HepG2 (cell line): ENCODE measurements around the gene ASL. TPM values are rescaled to one million over a fixed set of nuclear protein-coding genes. Genes with fewer than 3 reads are reported as not detected.

Source experiments
- ATAC-seq: fragments of 200-7000 bp; cut with Tn5 transposase; 3 replicates; pipeline ENCODE4 v1.9.1; 2020; ENCODE audit warnings: mild to moderate bottlenecking, moderate library complexity
- BruUV-seq: library from RNA; stranded (reverse); fragments of 400-500 nt; replicated peaks from 2 replicates; lab custom pipeline; 2021; lab: Mats Ljungman, UMichigan
- CTCF ChIA-PET: fragments of 300-600 bp; formaldehyde crosslinking; extraction: SDS; loops from one replicate; lab custom pipeline; 2021; ENCODE audit warnings: low total read pairs, inconsistent platforms, low intra/inter-chr PET ratio; lab: Yijun Ruan, JAX
- POLR2A ChIA-PET: fragments of 350-600 bp; sonication (Branson Sonifier 250); formaldehyde crosslinking; loops from one replicate; lab custom pipeline; 2020; ENCODE audit warnings: antibody characterized with exemption, inconsistent platforms; lab: Yijun Ruan, JAX
- DNase-seq: peaks from one replicate; pipeline ENCODE4 v3.0.0-alpha.2; 2015; ENCODE audit warnings: low spot score
- FAIRE-seq: peaks from 3 replicates; lab custom pipeline; 2011; peaks lifted over from hg19 to GRCh38; lab: Jason Lieb, UNC
- H2AFZ ChIP-seq: one replicate; pipeline ENCODE4 v1.6.1; 2011; ENCODE audit warnings: low read length, inconsistent platforms
- H3K27ac ChIP-seq: fragments of 300-600 bp; 3 replicates; pipeline ENCODE4 v1.8.0; 2011; ENCODE audit warnings: mixed run types, mild to moderate bottlenecking, mixed read lengths, low read length, inconsistent platforms; ENCODE audit not compliant: insufficient read depth; ENCODE audit errors: extremely low read length
- H3K27me3 ChIP-seq, 2 experiments: fragments of 200-600 bp in 1 of 2; 2 replicates in 1 of 2; 3 replicates in 1 of 2; pipeline versions ENCODE4 v1.6.0 to v1.8.0; 2011; ENCODE audit warnings: low read length in 2 of 2, mild to moderate bottlenecking in 2 of 2, moderate library complexity in 2 of 2, inconsistent platforms in 1 of 2; ENCODE audit not compliant: insufficient read depth in 2 of 2, control insufficient read depth in 1 of 2
- H3K36me3 ChIP-seq, 2 experiments: fragments of 200-600 bp in 1 of 2; replicated peaks in 1 of 2; 2 replicates in 1 of 2; 3 replicates in 1 of 2; pipeline versions ENCODE4 v1.5.1 to v1.8.0; 2011; ENCODE audit warnings: low read length in 2 of 2, inconsistent platforms in 1 of 2; ENCODE audit not compliant: insufficient read depth in 2 of 2, control insufficient read depth in 1 of 2
- H3K4me1 ChIP-seq: 2 replicates; pipeline ENCODE4 v1.5.1; 2012; ENCODE audit warnings: low read length, inconsistent platforms; ENCODE audit not compliant: insufficient read depth
- H3K4me2 ChIP-seq: 2 replicates; pipeline ENCODE4 v1.6.0; 2011; ENCODE audit warnings: low read depth, low read length, inconsistent platforms
- H3K4me3 ChIP-seq, 3 experiments: fragments of 200-600 bp in 1 of 3; sonication (generic), shearing (Covaris generic) in 1 of 3; replicated peaks in 1 of 3; 2 replicates each; pipeline ENCODE4 v1.5.1; 2011 to 2016; ENCODE audit warnings: low read length in 3 of 3, inconsistent platforms in 2 of 3, low read depth in 2 of 3, mild to moderate bottlenecking in 2 of 3, control low read depth in 1 of 3, mixed read lengths in 1 of 3; ENCODE audit not compliant: insufficient read depth in 1 of 3
- H3K79me2 ChIP-seq: one replicate; pipeline ENCODE4 v1.6.1; 2011; ENCODE audit warnings: low read length, inconsistent platforms; ENCODE audit not compliant: insufficient read depth
- H3K9ac ChIP-seq: 2 replicates; pipeline ENCODE4 v1.6.0; 2011; ENCODE audit warnings: mild to moderate bottlenecking, low read depth, low read length, inconsistent platforms; ENCODE audit not compliant: insufficient read depth
- H3K9me3 ChIP-seq: 2 replicates; pipeline ENCODE4 v1.5.1; 2012; ENCODE audit warnings: mild to moderate bottlenecking, low read length
- H4K20me1 ChIP-seq: 2 replicates; pipeline ENCODE4 v1.6.0; 2011; ENCODE audit warnings: inconsistent platforms, mild to moderate bottlenecking, low read length, moderate library complexity; ENCODE audit not compliant: insufficient read depth
- ARID5B ChIP-seq: IDR thresholded peaks from 2 replicates; pipeline ENCODE4 v1.4.0; 2020; ENCODE audit warnings: mild to moderate bottlenecking, missing genetic modification reagents
- BCLAF1 ChIP-seq: fragments of 450-650 bp; IDR thresholded peaks from 2 replicates; pipeline ENCODE4 v1.6.1; 2017; ENCODE audit warnings: mild to moderate bottlenecking
- DRAP1 ChIP-seq: IDR thresholded peaks from 2 replicates; pipeline ENCODE4 v1.6.1; 2016; ENCODE audit warnings: missing genetic modification reagents, missing compliant biosample characterization
- MXI1 ChIP-seq: IDR thresholded peaks from 3 replicates; pipeline ENCODE4 v1.6.1; 2012; ENCODE audit warnings: low read depth, low read length, inconsistent platforms, borderline replicate concordance
- NBN ChIP-seq: fragments of 450-650 bp; conservative IDR thresholded peaks from 2 replicates; pipeline ENCODE4 v1.6.1; 2017
- NKX3-1 ChIP-seq: sonication (generic); formaldehyde crosslinking; IDR thresholded peaks from 2 replicates; pipeline ENCODE4 v1.5.0; 2020; ENCODE audit warnings: missing genetic modification reagents
- POLR2AphosphoS2 ChIP-seq: IDR thresholded peaks from 2 replicates; pipeline ENCODE4 v1.6.1; 2011; ENCODE audit warnings: low read depth, low read length, improper control_type of control experiment
- REST ChIP-seq, 2 experiments: IDR thresholded peaks; 2 replicates each; pipeline ENCODE4 v1.6.1; 2011 to 2012; ENCODE audit warnings: low read length in 2 of 2, borderline replicate concordance in 1 of 2, low read depth in 1 of 2, mild to moderate bottlenecking in 1 of 2, moderate library complexity in 1 of 2
- SOX5 ChIP-seq: IDR thresholded peaks from 2 replicates; pipeline ENCODE4 v1.6.1; 2016; ENCODE audit warnings: borderline replicate concordance
- TOPORS ChIP-seq: sonication (generic); formaldehyde crosslinking; IDR thresholded peaks from 2 replicates; pipeline ENCODE4 v1.8.0; 2023; ENCODE audit warnings: mild to moderate bottlenecking, missing genetic modification reagents
- ZC3H4 ChIP-seq: sonication (generic); formaldehyde crosslinking; IDR thresholded peaks from 2 replicates; pipeline ENCODE4 v1.4.0; 2020; ENCODE audit warnings: missing genetic modification reagents, borderline replicate concordance
- ZFY ChIP-seq: sonication (generic); formaldehyde crosslinking; IDR thresholded peaks from 2 replicates; pipeline ENCODE4 v1.4.0; 2020; ENCODE audit warnings: missing genetic modification reagents
- ZNF317 ChIP-seq: sonication (generic); formaldehyde crosslinking; IDR thresholded peaks from 2 replicates; pipeline ENCODE4 v1.5.0; 2020; ENCODE audit warnings: mild to moderate bottlenecking, missing genetic modification reagents
- ZNF747 ChIP-seq: sonication (generic); formaldehyde crosslinking; IDR thresholded peaks from 2 replicates; pipeline ENCODE4 v1.8.1; 2023; ENCODE audit warnings: missing genetic modification reagents, mild to moderate bottlenecking, borderline replicate concordance
- ZSCAN22 ChIP-seq: sonication (generic); formaldehyde crosslinking; IDR thresholded peaks from 2 replicates; pipeline ENCODE4 v1.4.0; 2020; ENCODE audit warnings: mild to moderate bottlenecking, missing genetic modification reagents
- WGBS: methylation state at CpG from one replicate; pipeline ENCODE4 v1.1.6; 2017; ENCODE audit warnings: low lambda C conversion rate; 5-methylcytosine and 5-hydroxymethylcytosine counted together
- in situ Hi-C: cut with HindIII; loops from 2 replicates; pipeline ENCODE4 v1.10.0; 2017; ENCODE audit warnings: low pct_unique_long_range_greater_than_20kb; ENCODE audit not compliant: extremely low pct_ligation_motif_present
- intact Hi-C: fragments of 100-400 bp; cut with micrococcal nuclease; formaldehyde crosslinking; loops from one replicate; pipeline ENCODE4 v1.10.0; 2022; ENCODE audit not compliant: unreplicated experiment
- polyA plus RNA-seq, 8 experiments: library from polyadenylated mRNA; depleted of rRNA in 3 of 8; stranded (reverse) in 7 of 8; unstranded in 1 of 8; fragments of >200 nt; fragmentation: Illumina TruSeq in 4 of 8; extraction: Trizol in 4 of 8; gene quantifications; 2 replicates each; pipeline versions ENCODE4 v1.2.1 to v1.2.3, GENCODE V29; 2011 to 2016; ENCODE audit warnings: low read depth in 4 of 8, missing spikeins in 1 of 8, mixed read lengths in 1 of 8; ENCODE audit not compliant: insufficient read depth in 1 of 8
- total RNA-seq, 5 experiments: library from RNA; depleted of rRNA; stranded (reverse); fragments of >200 nt; fragmentation: Illumina TruSeq; extraction: Trizol; gene quantifications; 2 replicates each; pipeline ENCODE4 v1.2.3, GENCODE V29; 2016; ENCODE audit warnings: low read depth in 1 of 5

Gene ASL
- total and polyA plus RNA-seq, 2 of the 13 experiments (the other 11 are each of a cell fraction or from before 2014, with no cell fraction given): 71.4 to 96.5 TPM

- ATAC-seq: peak; percentile 14
- FAIRE-seq: no peak
- Histone ChIP-seq H3K9ac (peak overlapping the region; percentile 25), H4K20me1 (no peaks in the 10 kb centered on the region; the same call in 1 of the 2 replicates), H3K36me3 (peaks cover 0 to 17% of the 10 kb centered on the region in 2 experiments; a peak in 1 of 5 replicates), H3K9me3 (no peaks in the 10 kb centered on the region), H3K27ac (peak overlapping the region; percentile 63), H3K4me3 (no peak overlapping the region), H3K4me2 (peak overlapping the region; percentile 53), H2AFZ (no peak overlapping the region), H3K4me1 (peaks cover 74% of the 10 kb centered on the region), H3K27me3 (no peaks in the 10 kb centered on the region), H3K79me2 (peaks cover 73% of the 10 kb centered on the region)
- intact Hi-C loops: no loop called here
- CTCF ChIA-PET: no interaction called here
- POLR2A ChIA-PET: interaction anchor here (1.1 kb wide), 1 partner anchor 67 kb away, joined by 4 read pairs; no protein-coding TSS in a partner anchor
- DNase-seq: peak; percentile 47
- TSS peak; percentile 5 for BruUV-seq
- 45% methylated on average over 3 of the region's 3 CpGs for WGBS
- in situ Hi-C loops: no loop called here
- TF ChIP-seq ARID5B (CRISPR knock-in tag): 0 out of 2 replicates have a peak, but pooled peaks have one; percentile 20
- TF ChIP-seq ZNF747 (CRISPR knock-in tag): no peak
- TF ChIP-seq POLR2AphosphoS2: no peak
- TF ChIP-seq MXI1: no peak
- no peak for TF ChIP-seq NKX3-1 (CRISPR knock-in tag)
- TF ChIP-seq TOPORS: no peak
- TF ChIP-seq ZC3H4 (CRISPR knock-in tag): no peak
- TF ChIP-seq ZFY: peak; percentile 43; the same call in 1 of the 2 replicates
- peak; percentile 46; the same call in 1 of the 2 replicates for TF ChIP-seq SOX5
- TF ChIP-seq DRAP1 (CRISPR knock-in tag): no peak
- TF ChIP-seq ZNF317 (CRISPR knock-in tag): no peak
- TF ChIP-seq ZSCAN22: no peak
- TF ChIP-seq BCLAF1: no peak
- TF ChIP-seq NBN: no peak
- TF ChIP-seq REST (IDR thresholded peaks at IDR 0.05; ENCODE audit: borderline replicate concordance in 1 of 2, low read depth in 1 of 2, low read length in 2 of 2): no peak
Measured at GRCh38 chr7:66118603-66119002, 43.0 kb downstream of the ASL start.
